CD8-positive, alpha-beta memory T cell (primary cell): Measurements from ENCODE around the gene CMA1. TPM values are rescaled to one million over a fixed set of nuclear protein-coding genes. Genes with fewer than 3 reads are reported as not detected.

Experiments used
- CTCF ChIA-PET: fragments of 350-600 bp; sonication (Branson Sonifier 250); formaldehyde crosslinking; loops from one replicate; lab custom pipeline; 2021; ENCODE audit warnings: antibody characterized with exemption; lab: Charles Lee
- POLR2A ChIA-PET: fragments of 350-600 bp; sonication (Branson Sonifier 250); formaldehyde crosslinking; loops from one replicate; lab custom pipeline; 2021; ENCODE audit warnings: antibody characterized with exemption; lab: Charles Lee
- DNase-seq, 5 donors: peaks; one replicate each; pipeline versions ENCODE4 v3.0.0 to v3.0.0-alpha.2; 2020 to 2022; ENCODE audit warnings: mixed read lengths in 1 of 5
- H3K27ac ChIP-seq: one replicate; pipeline ENCODE4 v1.7.0; 2013; ENCODE audit warnings: low read depth, mild to moderate bottlenecking, low read length, moderate library complexity
- H3K27me3 ChIP-seq: 2 replicates; pipeline ENCODE4 v1.7.0; 2013; ENCODE audit warnings: low read length, mild to moderate bottlenecking; ENCODE audit not compliant: insufficient read depth, poor library complexity, severe bottlenecking
- H3K36me3 ChIP-seq: 2 replicates; pipeline ENCODE4 v1.7.0; 2013; ENCODE audit warnings: mild to moderate bottlenecking, low read length, moderate library complexity; ENCODE audit not compliant: insufficient read depth
- H3K4me1 ChIP-seq: 2 replicates; pipeline ENCODE4 v1.7.0; 2013; ENCODE audit warnings: mild to moderate bottlenecking, low read length, moderate library complexity; ENCODE audit not compliant: insufficient read depth
- H3K4me3 ChIP-seq: 2 replicates; pipeline ENCODE4 v1.7.0; 2013; ENCODE audit warnings: mild to moderate bottlenecking, low read length
- H3K9me3 ChIP-seq: 2 replicates; pipeline ENCODE4 v1.7.0; 2013; ENCODE audit warnings: mild to moderate bottlenecking, low read length
- H3K27ac Mint-ChIP-seq, 8 donors: one replicate each; pipeline ENCODE4 v1.8.0; 2020 to 2021; ENCODE audit warnings: mixed read lengths in 8 of 8, mild to moderate bottlenecking in 6 of 8, inconsistent platforms in 3 of 8, moderate library complexity in 3 of 8
- H3K27me3 Mint-ChIP-seq, 2 donors: one replicate each; pipeline ENCODE4 v1.8.0; 2020 to 2021; ENCODE audit warnings: mixed read lengths in 2 of 2, mild to moderate bottlenecking in 1 of 2, moderate library complexity in 1 of 2
- H3K36me3 Mint-ChIP-seq, 3 donors: one replicate each; pipeline ENCODE4 v1.8.0; 2020 to 2021; ENCODE audit warnings: mixed read lengths in 3 of 3, inconsistent platforms in 1 of 3, mild to moderate bottlenecking in 1 of 3
- H3K4me1 Mint-ChIP-seq, 3 donors: one replicate each; pipeline ENCODE4 v1.8.0; 2020 to 2021; ENCODE audit warnings: mixed read lengths in 3 of 3, inconsistent platforms in 1 of 3, mild to moderate bottlenecking in 1 of 3
- H3K4me3 Mint-ChIP-seq, 7 donors: one replicate each; pipeline ENCODE4 v1.8.0; 2020 to 2021; ENCODE audit warnings: mixed read lengths in 7 of 7, mild to moderate bottlenecking in 6 of 7, moderate library complexity in 4 of 7, inconsistent platforms in 2 of 7
- H3K9me3 Mint-ChIP-seq, 5 donors: one replicate each; pipeline ENCODE4 v1.8.0; 2020 to 2022; ENCODE audit warnings: mixed read lengths in 5 of 5, mild to moderate bottlenecking in 3 of 5, moderate library complexity in 2 of 5, inconsistent platforms in 1 of 5
- polyA plus RNA-seq: library from polyadenylated mRNA; unstranded; fragments of 300-500 nt; fragmentation: Illumina TruSeq; gene quantifications from one replicate; pipeline ENCODE4 v1.2.3, GENCODE V29; 2021
- total RNA-seq, 2 experiments: library from RNA; stranded (reverse); gene quantifications; one replicate each; pipeline ENCODE4 v1.2.3, GENCODE V29; 2021

The CMA1 gene
- total and polyA plus RNA-seq, 3 experiments from 2014 or later, result not detected

- H3K9me3 ChIP-seq, result no peaks in the 10 kb centered on the region
- POLR2A ChIA-PET, result interaction anchor here (0.7 kb wide), 1 partner anchor 51 kb away, joined by 3 read pairs; no protein-coding TSS in a partner anchor
- H3K27ac ChIP-seq, result no peak overlapping the region
- H3K36me3 Mint-ChIP-seq, result peaks cover 0 to 10% (median 7%) of the 10 kb centered on the region in 3 donors
- H3K4me1 Mint-ChIP-seq, result peaks cover 20 to 34% (median 30%) of the 10 kb centered on the region in 3 donors
- peak overlapping the region in 4 of 8 donors; percentile 52 to 80 (median 58) for H3K27ac Mint-ChIP-seq
- no peaks in the 10 kb centered on the region for H3K27me3 Mint-ChIP-seq
- H3K27me3 ChIP-seq, result no peaks in the 10 kb centered on the region
- DNase-seq, result no peak
- no peaks in the 10 kb centered on the region for H3K9me3 Mint-ChIP-seq
- H3K36me3 ChIP-seq, result no peaks in the 10 kb centered on the region
- peaks cover 26% of the 10 kb centered on the region for H3K4me1 ChIP-seq
- H3K4me3 Mint-ChIP-seq, result peak overlapping the region in 4 of 7 donors; percentile 44 to 66 (median 54)
- CTCF ChIA-PET, result no interaction called here
- no peak overlapping the region for H3K4me3 ChIP-seq
Observed at GRCh38 chr14:24463884-24464785, 43.9 kb downstream of the CMA1 start.

- Histone ChIP-seq H3K27me3 (no peaks in the 10 kb centered on the region), H3K27ac (no peak overlapping the region), H3K9me3 (no peaks in the 10 kb centered on the region), H3K4me3 (no peak overlapping the region), H3K4me1 (peaks cover 26% of the 10 kb centered on the region), H3K36me3 (no peaks in the 10 kb centered on the region)
- ChIA-PET POLR2A (no interaction called here), CTCF (no interaction called here)
- Mint-ChIP-seq H3K27me3 (no peaks in the 10 kb centered on the region), H3K4me1 (peaks cover 20 to 34% (median 30%) of the 10 kb centered on the region in 3 donors), H3K27ac (peak overlapping the region in 1 of 8 donors; percentile 20), H3K4me3 (no peak overlapping the region), H3K36me3 (peaks cover 0 to 10% (median 7%) of the 10 kb centered on the region in 3 donors), H3K9me3 (no peaks in the 10 kb centered on the region)
- DNase-seq, result no peak
Observed at GRCh38 chr14:24463017-24463883, 44.8 kb downstream of the CMA1 start.

- Histone ChIP-seq H3K27ac (no peak overlapping the region), H3K27me3 (no peaks in the 10 kb centered on the region), H3K36me3 (no peaks in the 10 kb centered on the region), H3K4me1 (peaks cover 25% of the 10 kb centered on the region), H3K4me3 (no peak overlapping the region), H3K9me3 (no peaks in the 10 kb centered on the region)
- ChIA-PET CTCF (no interaction called here), POLR2A (no interaction called here)
- Mint-ChIP-seq H3K4me1 (peaks cover 20 to 34% (median 29%) of the 10 kb centered on the region in 3 donors), H3K27me3 (peaks cover 0 to 2% of the 10 kb centered on the region in 2 donors), H3K9me3 (no peaks in the 10 kb centered on the region), H3K4me3 (no peak overlapping the region), H3K36me3 (peaks cover 0 to 5% (median 3%) of the 10 kb centered on the region in 3 donors), H3K27ac (no peak overlapping the region)
- DNase-seq, result no peak
Observed at GRCh38 chr14:24461336-24461735, 46.7 kb downstream of the CMA1 start.

DNA sequence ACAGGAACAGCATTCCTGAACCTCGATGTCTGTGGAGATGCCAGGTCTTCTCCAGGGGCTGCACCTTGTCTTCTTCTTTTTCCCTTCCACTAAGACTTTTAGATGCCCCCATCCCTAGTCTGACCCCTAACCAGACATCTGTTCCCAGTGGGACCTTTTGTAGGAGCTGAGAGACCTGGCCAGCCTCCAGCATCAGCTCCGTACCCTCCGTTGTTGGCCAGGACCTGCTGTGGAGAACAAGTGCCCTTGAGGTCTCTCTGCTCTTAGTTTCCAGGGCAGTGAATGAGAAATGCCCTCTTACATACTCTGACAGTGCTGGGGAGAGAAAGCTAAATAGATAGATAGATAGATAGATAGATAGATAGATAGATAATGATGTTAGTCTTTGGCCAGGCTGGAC, 48.7 kb downstream of the CMA1 start:
- Mint-ChIP-seq H3K4me1 (peaks cover 9 to 14% (median 10%) of the 10 kb centered on the region in 3 donors), H3K27ac (peak overlapping the region in 1 of 8 donors; percentile 37), H3K27me3 (peaks cover 0 to 2% of the 10 kb centered on the region in 2 donors), H3K4me3 (peak overlapping the region in 1 of 7 donors; percentile 65), H3K36me3 (peaks cover 0 to 10% (median 2%) of the 10 kb centered on the region in 3 donors), H3K9me3 (no peaks in the 10 kb centered on the region)
- Histone ChIP-seq H3K4me1 (peaks cover 8% of the 10 kb centered on the region), H3K27ac (no peak overlapping the region), H3K36me3 (no peaks in the 10 kb centered on the region), H3K4me3 (no peak overlapping the region), H3K9me3 (no peaks in the 10 kb centered on the region), H3K27me3 (no peaks in the 10 kb centered on the region)
- no peak for DNase-seq
- CTCF ChIA-PET, result no interaction called here
- POLR2A ChIA-PET, result no interaction called here

DNA sequence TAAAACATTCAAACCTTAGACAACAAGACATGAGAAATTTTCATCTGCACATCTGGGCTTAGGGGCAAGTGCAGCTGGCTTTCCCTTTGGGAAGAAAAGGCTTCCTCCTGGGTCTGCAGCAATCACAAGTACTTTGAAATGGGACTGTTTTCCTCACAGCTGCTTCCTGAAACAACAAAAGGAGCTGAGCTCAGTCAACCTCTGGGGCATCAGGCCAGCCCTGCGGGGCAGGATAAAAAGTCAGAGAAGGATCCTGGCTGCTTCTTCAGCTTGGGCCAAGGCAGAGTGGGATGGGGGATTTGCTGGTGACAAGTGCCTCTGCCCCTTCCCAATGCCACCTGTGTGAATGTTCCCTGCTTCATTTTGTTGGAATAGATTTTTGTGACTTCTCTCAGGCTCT, 49.3 kb downstream of the CMA1 start:
- Mint-ChIP-seq H3K4me1 (peaks cover 3 to 8% (median 4%) of the 10 kb centered on the region in 3 donors), H3K36me3 (peaks cover 2 to 16% (median 5%) of the 10 kb centered on the region in 3 donors), H3K27ac (no peak overlapping the region), H3K27me3 (peaks cover 0 to 2% of the 10 kb centered on the region in 2 donors), H3K4me3 (no peak overlapping the region), H3K9me3 (peaks cover 0 to 4% (median 2%) of the 10 kb centered on the region in 5 donors)
- H3K9me3 ChIP-seq, result no peaks in the 10 kb centered on the region
- ChIA-PET CTCF (no interaction called here), POLR2A (no interaction called here)
- no peak for DNase-seq
- H3K27ac ChIP-seq, result no peak overlapping the region
- H3K27me3 ChIP-seq, result no peaks in the 10 kb centered on the region
- no peaks in the 10 kb centered on the region for H3K36me3 ChIP-seq
- H3K4me1 ChIP-seq, result peaks cover 3% of the 10 kb centered on the region
- H3K4me3 ChIP-seq, result no peak overlapping the region

- no peak overlapping the region for H3K4me3 Mint-ChIP-seq
- ChIA-PET CTCF (no interaction called here), POLR2A (no interaction called here)
- H3K9me3 ChIP-seq, result no peaks in the 10 kb centered on the region
- H3K4me1 Mint-ChIP-seq, result no peaks in the 10 kb centered on the region
- H3K36me3 ChIP-seq, result no peaks in the 10 kb centered on the region
- H3K36me3 Mint-ChIP-seq, result peaks cover 5 to 23% (median 5%) of the 10 kb centered on the region in 3 donors
- H3K9me3 Mint-ChIP-seq, result peaks cover 0 to 4% (median 2%) of the 10 kb centered on the region in 5 donors
- H3K27me3 ChIP-seq, result no peaks in the 10 kb centered on the region
- H3K27ac Mint-ChIP-seq, result peak overlapping the region in 1 of 8 donors; percentile 48
- H3K4me3 ChIP-seq, result no peak overlapping the region
- no peaks in the 10 kb centered on the region for H3K4me1 ChIP-seq
- peaks cover 0 to 7% of the 10 kb centered on the region in 2 donors for H3K27me3 Mint-ChIP-seq
- no peak for DNase-seq
- H3K27ac ChIP-seq, result no peak overlapping the region
Observed at GRCh38 chr14:24456980-24457379, 51.1 kb downstream of the CMA1 start.
